BE2C (cell line): ENCODE data around the gene TMEM151A.
A peak's percentile ranks its signal among the peaks of the same experiment; 100 is the strongest.

Experiments
- DNase-seq: peaks from one replicate; pipeline ENCODE4 v3.0.0-alpha.2; 2020
- H3K27me3 ChIP-seq: fragments of 250-450 bp; sonication (Bioruptor Pico); 2 replicates; pipeline ENCODE4 v1.5.1; 2020; ENCODE audit warnings: mild to moderate bottlenecking
- H3K36me3 ChIP-seq: fragments of 250-450 bp; sonication (Bioruptor Pico); 2 replicates; pipeline ENCODE4 v1.5.1; 2020; ENCODE audit warnings: mild to moderate bottlenecking
- H3K4me1 ChIP-seq: fragments of 250-450 bp; sonication (Bioruptor Pico); 2 replicates; pipeline ENCODE4 v1.5.1; 2020
- H3K4me3 ChIP-seq: 2 replicates; pipeline ENCODE4 v1.5.1; 2011; ENCODE audit warnings: low read depth, low read length
- H3K9me3 ChIP-seq: fragments of 250-450 bp; sonication (Bioruptor Pico); 2 replicates; pipeline ENCODE4 v1.5.1; 2020
- CTCF ChIP-seq: IDR thresholded peaks from 2 replicates; pipeline ENCODE4 v1.5.1; 2012; ENCODE audit warnings: mild to moderate bottlenecking, low read depth, low read length

Gene TMEM151A

GRCh38 chr11:66279092-66279734 is 12.5 kb upstream of the TMEM151A start:
- Histone ChIP-seq H3K9me3 (no peaks in the 10 kb centered on the region), H3K4me1 (peaks cover 29% of the 10 kb centered on the region), H3K4me3 (no peak overlapping the region; the same call in 1 of the 2 replicates), H3K36me3 (peaks cover 24% of the 10 kb centered on the region), H3K27me3 (no peaks in the 10 kb centered on the region)
- no peak for TF ChIP-seq CTCF
- no peak for DNase-seq

DNA sequence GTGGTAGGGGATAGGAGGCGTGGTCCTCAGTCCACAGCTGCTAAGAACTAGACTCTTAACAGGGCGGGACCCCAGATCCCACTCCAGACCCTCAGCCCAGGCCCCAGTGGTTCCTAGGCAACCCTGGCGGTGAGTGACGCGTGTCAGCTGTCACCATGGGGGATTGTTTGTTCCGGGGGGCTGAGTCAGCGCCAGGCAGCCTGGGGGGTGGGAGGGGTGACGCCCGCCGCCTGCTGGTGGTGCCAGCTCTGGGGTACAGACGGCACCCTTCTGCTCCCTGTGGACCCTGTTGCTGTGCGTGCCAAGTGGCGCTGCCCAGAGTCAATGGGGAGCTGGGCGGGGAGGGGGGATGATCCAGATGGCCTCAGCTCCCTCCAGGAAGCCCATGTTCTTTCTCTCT is 11.3 kb upstream of the TMEM151A start:
- H3K4me1 ChIP-seq: peaks cover 29% of the 10 kb centered on the region
- TF ChIP-seq CTCF: no peak
- no peaks in the 10 kb centered on the region for H3K9me3 ChIP-seq
- no peak overlapping the region for H3K4me3 ChIP-seq
- peaks cover 27% of the 10 kb centered on the region for H3K36me3 ChIP-seq
- peak; percentile 59 for DNase-seq
- H3K27me3 ChIP-seq: no peaks in the 10 kb centered on the region

- Histone ChIP-seq H3K9me3 (no peaks in the 10 kb centered on the region), H3K4me1 (peaks cover 29% of the 10 kb centered on the region), H3K36me3 (peaks cover 23% of the 10 kb centered on the region; the same call in 1 of the 2 replicates), H3K27me3 (no peaks in the 10 kb centered on the region), H3K4me3 (no peak overlapping the region)
- DNase-seq: no peak
- no peak for TF ChIP-seq CTCF
Observed at GRCh38 chr11:66281001-66281400, 10.7 kb upstream of the TMEM151A start.

DNA sequence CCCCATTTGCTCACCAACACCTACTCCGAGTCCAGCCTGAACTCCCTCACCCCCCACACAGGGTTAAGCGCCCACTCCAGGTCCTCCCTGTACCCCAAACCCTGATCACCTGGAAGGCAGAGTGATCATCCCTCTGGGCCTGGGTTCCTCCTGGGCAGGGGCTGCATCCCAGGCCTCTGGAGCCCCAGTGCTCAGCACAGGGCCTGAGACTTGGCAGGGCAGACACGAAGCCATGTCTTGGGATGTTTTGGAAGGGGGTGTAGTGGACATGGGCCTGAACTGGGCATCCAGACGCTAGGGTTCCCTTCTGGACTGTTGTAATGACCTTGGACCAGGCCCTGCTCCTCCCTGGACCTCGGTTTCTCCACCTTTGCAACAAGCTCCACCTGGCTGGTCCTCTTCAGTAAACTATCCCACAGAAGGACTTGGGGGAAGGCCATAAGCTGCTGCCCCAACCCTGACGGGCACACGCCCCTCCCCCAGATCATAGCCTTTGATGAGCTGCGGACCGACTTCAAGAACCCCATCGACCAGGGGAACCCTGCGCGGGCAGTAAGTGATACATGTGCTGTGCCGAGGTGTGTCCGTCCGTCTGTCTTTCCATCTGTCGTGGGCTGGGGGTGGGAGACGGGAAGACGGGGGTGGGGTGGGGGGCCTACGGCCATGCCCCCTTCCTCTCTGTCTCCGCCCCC is 9.8 kb upstream of the TMEM151A start:
- no peak for TF ChIP-seq CTCF
- H3K9me3 ChIP-seq: no peaks in the 10 kb centered on the region

GRCh38 chr11:66282468-66283455 is 8.9 kb upstream of the TMEM151A start:
- peak; percentile 100 for DNase-seq
- H3K4me3 ChIP-seq: no peak overlapping the region
- peaks cover 29% of the 10 kb centered on the region for H3K4me1 ChIP-seq

More for the DNA sequence above, 9.8 kb upstream of the TMEM151A start:
- Histone ChIP-seq H3K4me1 (peaks cover 29% of the 10 kb centered on the region), H3K4me3 (no peak overlapping the region), H3K36me3 (peaks cover 26% of the 10 kb centered on the region; the same call in 1 of the 2 replicates), H3K27me3 (no peaks in the 10 kb centered on the region)
- DNase-seq: no peak

More at GRCh38 chr11:66282468-66283455, 8.9 kb upstream of the TMEM151A start:
- Histone ChIP-seq H3K9me3 (no peaks in the 10 kb centered on the region), H3K27me3 (no peaks in the 10 kb centered on the region), H3K36me3 (peaks cover 26% of the 10 kb centered on the region; the same call in 1 of the 2 replicates)
- TF ChIP-seq CTCF: peak; percentile 88
